ENCODE data around the gene MT1E. TPM values are rescaled to one million over a fixed set of nuclear protein-coding genes. Genes with fewer than 3 reads are reported as not detected.

The MT1E gene
- total RNA-seq, 1 experiment from 2014 or later = not detected

DNA sequence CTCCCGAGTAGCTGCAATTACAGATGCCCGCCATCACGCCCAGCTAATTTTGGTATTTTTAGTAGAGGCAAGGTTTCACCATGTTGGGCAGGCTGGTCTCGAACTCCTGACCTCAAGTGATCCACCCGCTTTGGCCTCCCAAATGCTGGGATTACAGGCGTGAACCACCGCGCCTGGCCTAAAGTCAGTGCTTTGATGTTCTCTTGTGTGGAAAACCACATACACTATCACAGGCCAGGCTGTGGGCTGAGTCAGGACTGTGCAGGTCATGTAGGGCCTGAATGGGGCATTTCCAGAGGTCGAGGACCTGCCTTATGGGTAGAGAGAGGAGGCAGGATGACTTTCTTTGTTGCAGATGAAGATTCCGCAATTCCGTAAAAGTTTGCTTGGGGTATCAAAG, 41.3 kb upstream of the MT1E start:
- no peak for DNase-seq
- no peak overlapping the region for H2AFZ ChIP-seq (ENCODE audit: low read length)
- no peak overlapping the region for H3K9ac ChIP-seq (ENCODE audit: low read length)
- intact Hi-C loops (cut with micrococcal nuclease) = no loop called here
- TF ChIP-seq, protein P1, sequence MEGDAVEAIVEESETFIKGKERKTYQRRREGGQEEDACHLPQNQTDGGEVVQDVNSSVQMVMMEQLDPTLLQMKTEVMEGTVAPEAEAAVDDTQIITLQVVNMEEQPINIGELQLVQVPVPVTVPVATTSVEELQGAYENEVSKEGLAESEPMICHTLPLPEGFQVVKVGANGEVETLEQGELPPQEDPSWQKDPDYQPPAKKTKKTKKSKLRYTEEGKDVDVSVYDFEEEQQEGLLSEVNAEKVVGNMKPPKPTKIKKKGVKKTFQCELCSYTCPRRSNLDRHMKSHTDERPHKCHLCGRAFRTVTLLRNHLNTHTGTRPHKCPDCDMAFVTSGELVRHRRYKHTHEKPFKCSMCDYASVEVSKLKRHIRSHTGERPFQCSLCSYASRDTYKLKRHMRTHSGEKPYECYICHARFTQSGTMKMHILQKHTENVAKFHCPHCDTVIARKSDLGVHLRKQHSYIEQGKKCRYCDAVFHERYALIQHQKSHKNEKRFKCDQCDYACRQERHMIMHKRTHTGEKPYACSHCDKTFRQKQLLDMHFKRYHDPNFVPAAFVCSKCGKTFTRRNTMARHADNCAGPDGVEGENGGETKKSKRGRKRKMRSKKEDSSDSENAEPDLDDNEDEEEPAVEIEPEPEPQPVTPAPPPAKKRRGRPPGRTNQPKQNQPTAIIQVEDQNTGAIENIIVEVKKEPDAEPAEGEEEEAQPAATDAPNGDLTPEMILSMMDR (conservative IDR thresholded peaks at IDR 0.05; ENCODE audit: low read depth, low read length) = no peak
- TF ChIP-seq EZH2phosphoT487 (IDR thresholded peaks at IDR 0.05; ENCODE audit: borderline replicate concordance, low read length) (no peak), EZH2 (IDR thresholded peaks at IDR 0.05; ENCODE audit: low read length, unreplicated experiment) (no peak)
- no peaks in the 10 kb centered on the region for H3K79me2 ChIP-seq (ENCODE audit: low read length)
- H3K36me3 ChIP-seq (ENCODE audit: low read depth, low read length) = no peaks in the 10 kb centered on the region
- no peaks in the 10 kb centered on the region for H4K20me1 ChIP-seq (ENCODE audit: low read length)
- H3K9me2 ChIP-seq (replicated peaks; ENCODE audit: low read length) = no peaks in the 10 kb centered on the region
- H3K27ac ChIP-seq (ENCODE audit: low read length) = no peak overlapping the region
- 0 out of 2 replicates have a peak, but pooled peaks cover 5% of the 10 kb centered on the region for H3K27me3 ChIP-seq (ENCODE audit: low read length)
- no peak overlapping the region for H3K4me2 ChIP-seq (ENCODE audit: low read length)
- ATAC-seq = no peak
- no TSS peak for BruUV-seq (replicated peaks)
- ChIA-PET CTCF (no interaction called here), POLR2A (ENCODE audit: unreplicated experiment) (no interaction called here)
- H3K4me1 ChIP-seq (ENCODE audit: insufficient read depth, low read length) = no peaks in the 10 kb centered on the region
- H3K9me3 ChIP-seq (ENCODE audit: low read length) = no peaks in the 10 kb centered on the region
- no peak overlapping the region for H3K4me3 ChIP-seq (ENCODE audit: low read length)
- H3F3A ChIP-seq (ENCODE audit: low read length, unreplicated experiment) = no peaks in the 10 kb centered on the region

DNA sequence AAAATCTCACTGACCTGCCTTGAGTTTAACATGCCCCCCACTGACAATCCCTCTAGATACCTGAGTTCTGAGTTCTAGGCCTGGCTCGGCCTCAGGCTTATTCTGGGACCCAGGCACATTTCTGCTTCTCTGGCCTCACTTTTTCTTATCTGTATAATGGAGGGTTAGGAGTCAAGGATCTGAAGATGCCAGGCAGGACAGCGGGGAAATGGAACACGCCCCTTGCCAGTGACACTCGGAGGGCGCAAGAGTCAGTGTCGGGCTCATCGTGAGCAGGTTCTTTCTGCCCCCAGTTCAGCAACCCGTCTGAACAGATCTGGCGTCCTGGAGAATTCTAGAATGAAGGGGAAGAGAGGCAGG, 36.8 kb upstream of the MT1E start:
- H3K9ac ChIP-seq (ENCODE audit: low read length) = no peak overlapping the region
- BruUV-seq (replicated peaks) = no TSS peak

More for the DNA sequence above, 36.8 kb upstream of the MT1E start:
- no peaks in the 10 kb centered on the region for H3K79me2 ChIP-seq (ENCODE audit: low read length)
- H3K9me3 ChIP-seq (ENCODE audit: low read length) = no peaks in the 10 kb centered on the region
- H3K36me3 ChIP-seq (ENCODE audit: low read depth, low read length) = no peaks in the 10 kb centered on the region
- no peak overlapping the region for H3K27ac ChIP-seq (ENCODE audit: low read length)
- no peaks in the 10 kb centered on the region for H3K9me2 ChIP-seq (replicated peaks; ENCODE audit: low read length)
- H3F3A ChIP-seq (ENCODE audit: low read length, unreplicated experiment) = no peaks in the 10 kb centered on the region
- intact Hi-C loops (cut with micrococcal nuclease) = no loop called here
- no peak overlapping the region for H2AFZ ChIP-seq (ENCODE audit: low read length)
- no peaks in the 10 kb centered on the region for H3K4me1 ChIP-seq (ENCODE audit: insufficient read depth, low read length)
- H3K27me3 ChIP-seq (ENCODE audit: low read length) = 0 out of 2 replicates have a peak, but pooled peaks cover 5% of the 10 kb centered on the region
- no peak overlapping the region for H3K4me3 ChIP-seq (ENCODE audit: low read length)
- H4K20me1 ChIP-seq (ENCODE audit: low read length) = no peaks in the 10 kb centered on the region
- no peak for TF ChIP-seq EZH2phosphoT487 (IDR thresholded peaks at IDR 0.05; ENCODE audit: borderline replicate concordance, low read length)
- TF ChIP-seq EZH2 (IDR thresholded peaks at IDR 0.05; ENCODE audit: low read length, unreplicated experiment) = no peak
- TF ChIP-seq, protein P1 (conservative IDR thresholded peaks at IDR 0.05; ENCODE audit: low read depth, low read length) = no peak
- peak overlapping the region; percentile 76; the same call in 1 of the 2 replicates for H3K4me2 ChIP-seq (ENCODE audit: low read length)
- ATAC-seq = no peak
- CTCF ChIA-PET = no interaction called here
- no peak for DNase-seq
- POLR2A ChIA-PET (ENCODE audit: unreplicated experiment) = no interaction called here

Data from PC-3 (cell line).